Skin of body (tissue), 3 donors: ENCODE results near the gene RAX2. TPM values are rescaled to one million over a fixed set of nuclear protein-coding genes. Genes with fewer than 3 reads are reported as not detected.

Experiments
- DNase-seq: peaks from one replicate; lab custom pipeline; 2025; lab: John Stamatoyannopoulos, UW
- small RNA-seq: library from RNA; depleted of rRNA; stranded (forward); fragments of <200 nt; gene quantifications from one replicate; pipeline ENCODE3, GENCODE V24; 2014; ENCODE audit warnings: low replicate concordance
- total RNA-seq: library from RNA; depleted of rRNA; stranded (reverse); fragments of >200 nt; gene quantifications from one replicate; pipeline ENCODE4 v1.2.3, GENCODE V29; 2014

Gene RAX2
- total RNA-seq, 1 donor from 2014 or later: not detected

GRCh38 chr19:3733549-3734309 lies 38.3 kb downstream of the RAX2 start:
- DNase-seq: no peak

GRCh38 chr19:3732108-3732507 lies 39.9 kb downstream of the RAX2 start:
- DNase-seq: no peak

- no peak for DNase-seq
These were observed 41.5 kb downstream of the RAX2 start for GRCh38 chr19:3730457-3730958.

- DNase-seq: no peak
These were observed 46.3 kb downstream of the RAX2 start for GRCh38 chr19:3725640-3726310.

- no peak for DNase-seq
These were observed 46.9 kb downstream of the RAX2 start for GRCh38 chr19:3725121-3725520.

- no peak for DNase-seq
These were observed 48.1 kb downstream of the RAX2 start for GRCh38 chr19:3723883-3724282.

- DNase-seq: no peak
These were observed 48.9 kb downstream of the RAX2 start for GRCh38 chr19:3723110-3723488.

GRCh38 chr19:3722443-3723109 lies 49.5 kb downstream of the RAX2 start:
- DNase-seq: no peak

GRCh38 chr19:3721887-3722442 lies 50.1 kb downstream of the RAX2 start:
- DNase-seq: no peak

GRCh38 chr19:3721131-3721886 lies 50.7 kb downstream of the RAX2 start:
- peak; percentile 35 for DNase-seq

GRCh38 chr19:3720349-3720917 lies 51.6 kb downstream of the RAX2 start:
- DNase-seq: no peak

- DNase-seq: no peak
These were observed 52.2 kb downstream of the RAX2 start for GRCh38 chr19:3719868-3720267.

Small RNA genes within 50 kb of the gene (small RNA-seq; reads per million reads assigned to genes)
- not detected for gene AC005777.1

Other genes starting within 250 kb of the RAX2 start
- gene TEKTIP1, start 233.1 kb downstream of the RAX2 start, total RNA-seq: not detected
- gene MFSD12, start 214.6 kb downstream of the RAX2 start, total RNA-seq: 23.6 TPM
- gene HMG20B, start 199.3 kb downstream of the RAX2 start, total RNA-seq: 44.1 TPM
- gene GIPC3, start 186.8 kb downstream of the RAX2 start, total RNA-seq: 0.20 TPM
- 1.2 TPM for gene TBXA2R, start 165.4 kb downstream of the RAX2 start, total RNA-seq
- gene CACTIN, start 145.4 kb downstream of the RAX2 start, total RNA-seq: 12.8 TPM
- gene PIP5K1C, start 71.8 kb downstream of the RAX2 start, total RNA-seq: 8.9 TPM
- 1.2 TPM for gene TJP3, start 63.8 kb downstream of the RAX2 start, total RNA-seq
- gene APBA3, start 10.5 kb downstream of the RAX2 start, total RNA-seq: 14.6 TPM
- gene MRPL54, start 9.5 kb downstream of the RAX2 start, total RNA-seq: 27.3 TPM
- gene MATK, start 14.2 kb upstream of the RAX2 start, total RNA-seq: 0.99 TPM
- gene ZFR2, start 96.8 kb upstream of the RAX2 start, total RNA-seq: 0.30 TPM
- gene ATCAY, start 108.5 kb upstream of the RAX2 start, total RNA-seq: 0.20 TPM
- gene NMRK2, start 160.8 kb upstream of the RAX2 start, total RNA-seq: 3.6 TPM
- gene DAPK3, start 198.9 kb upstream of the RAX2 start, total RNA-seq: 52.5 TPM
- gene EEF2, start 213.2 kb upstream of the RAX2 start, total RNA-seq: 1,711 TPM
- 22.9 TPM for gene PIAS4, start 235.5 kb upstream of the RAX2 start, total RNA-seq